ENCODE data around the gene NKAP.

NKAP gene

DNA sequence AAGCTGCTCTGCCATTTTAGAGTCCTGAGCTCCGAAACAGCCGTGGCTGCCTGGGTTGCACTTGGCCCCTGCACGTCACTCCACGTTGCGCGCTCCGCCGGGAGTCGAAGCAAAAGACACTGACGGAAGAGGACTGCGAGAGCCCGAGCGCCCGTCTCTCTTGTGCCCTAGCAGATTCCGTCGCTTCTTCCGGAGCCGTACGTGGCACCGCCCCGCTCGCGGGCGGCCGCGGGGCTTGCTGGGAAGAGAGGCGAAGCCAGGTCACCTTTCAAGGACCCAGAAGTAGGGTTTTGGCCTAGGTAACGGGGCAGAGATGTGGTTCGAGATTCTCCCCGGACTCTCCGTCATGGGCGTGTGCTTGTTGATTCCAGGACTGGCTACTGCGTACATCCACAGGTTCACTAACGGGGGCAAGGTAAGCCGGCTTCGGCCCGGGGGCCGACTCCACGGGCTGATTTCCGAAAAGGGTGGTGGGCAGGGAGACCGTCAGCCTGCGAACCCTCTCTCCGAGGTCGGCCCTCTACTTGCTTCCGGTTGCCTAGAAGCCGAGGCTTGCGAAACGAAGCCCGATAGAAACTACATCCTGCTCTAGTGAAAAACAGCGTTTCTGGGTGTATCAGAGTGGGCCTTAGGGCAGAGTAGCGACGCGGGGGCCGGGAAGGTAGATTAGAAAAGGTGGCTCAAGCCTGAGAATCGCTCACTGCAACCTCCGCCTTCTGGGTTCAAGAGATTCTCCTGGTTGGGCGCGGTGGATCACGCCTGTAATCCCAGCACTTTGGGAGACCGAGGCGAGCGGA is 71.8 kb downstream of the NKAP start, which contains the start of the genes NDUFA1 and RNF113A:
TSS of gene NDUFA1 (plus strand) at position 234 of the 797 bp plus-strand sequence. CDS start at position 314, 80 bp downstream.
TSS of gene RNF113A (minus strand) at position 135 of the 797 bp plus-strand sequence. CDS start at position 15, 120 bp downstream.
- FAIRE-seq, result peak; percentile 94

GRCh38 chrX:119871245-119871598 is 72.3 kb downstream of the NKAP start:
- FAIRE-seq, result no peak
- DNase-seq (ENCODE audit: extremely low spot score, insufficient read length, low read depth), result no peak

More for the DNA sequence above, 71.8 kb downstream of the NKAP start, which contains the start of the genes NDUFA1 and RNF113A:
- DNase-seq (ENCODE audit: extremely low spot score, insufficient read length, low read depth), result peak; percentile 65

Measured in GM18507 (cell line).